A673 (cell line): ENCODE data around the gene CDK19. TPM values are rescaled to one million over a fixed set of nuclear protein-coding genes. Genes with fewer than 3 reads are reported as not detected.

Experiments
- BruUV-seq: library from RNA; stranded (reverse); fragments of 400-500 nt; replicated peaks from 2 replicates; lab custom pipeline; 2021; lab: Mats Ljungman, UMichigan
- CTCF ChIA-PET: fragments of 300-600 bp; sonication (Branson Sonifier 250); formaldehyde crosslinking; loops from one replicate; lab custom pipeline; 2022; ENCODE audit warnings: antibody characterized with exemption; lab: Charles Lee
- POLR2A ChIA-PET: fragments of 300-600 bp; sonication (Branson Sonifier 250); formaldehyde crosslinking; loops from one replicate; lab custom pipeline; 2022; ENCODE audit warnings: antibody characterized with exemption; ENCODE audit not compliant: low non-redundant PET; lab: Charles Lee
- DNase-seq: peaks from one replicate; pipeline ENCODE4 v3.0.0-alpha.2; 2015; ENCODE audit warnings: low spot score
- H3K27ac ChIP-seq: fragments of 200-600 bp; sonication (generic); 2 replicates; pipeline ENCODE4 v1.5.1; 2016; ENCODE audit warnings: mixed run types, low read depth, mild to moderate bottlenecking, mixed read lengths, antibody characterized with exemption, low read length; ENCODE audit not compliant: poor library complexity, severe bottlenecking
- H3K27me3 ChIP-seq: fragments of 200-600 bp; sonication (generic); replicated peaks from 2 replicates; pipeline ENCODE4 v1.6.1; 2017; ENCODE audit warnings: mixed run types, low read depth, mild to moderate bottlenecking, mixed read lengths, antibody characterized with exemption, low read length; ENCODE audit not compliant: insufficient read depth, poor library complexity
- H3K36me3 ChIP-seq: fragments of 200-600 bp; sonication (generic); 2 replicates; pipeline ENCODE4 v1.6.1; 2016; ENCODE audit warnings: mixed run types, mild to moderate bottlenecking, mixed read lengths, antibody characterized with exemption, low read length; ENCODE audit not compliant: insufficient read depth, poor library complexity, severe bottlenecking
- H3K4me1 ChIP-seq: fragments of 200-600 bp; sonication (generic); 2 replicates; pipeline ENCODE4 v1.6.1; 2017; ENCODE audit warnings: mixed run types, mild to moderate bottlenecking, mixed read lengths, antibody characterized with exemption, low read length; ENCODE audit not compliant: insufficient read depth, poor library complexity, severe bottlenecking
- H3K4me3 ChIP-seq: fragments of 200-600 bp; sonication (generic); 2 replicates; pipeline ENCODE4 v1.5.1; 2016; ENCODE audit warnings: low read depth, mixed run types, mild to moderate bottlenecking, mixed read lengths, low read length; ENCODE audit not compliant: poor library complexity, severe bottlenecking
- H3K9me3 ChIP-seq: fragments of 200-600 bp; sonication (generic); 2 replicates; pipeline ENCODE4 v1.6.1; 2016; ENCODE audit warnings: mixed run types, low read depth, mild to moderate bottlenecking, mixed read lengths, antibody characterized with exemption, low read length; ENCODE audit not compliant: poor library complexity, severe bottlenecking
- CTCF ChIP-seq: fragments of 300-800, 200-600 bp; sonication (generic); conservative IDR thresholded peaks from 2 replicates; pipeline ENCODE4 v1.5.1; 2017; ENCODE audit warnings: low read depth, mild to moderate bottlenecking, antibody characterized with exemption, low read length, moderate library complexity, mixed read lengths
- EZH2 ChIP-seq: fragments of 200-600 bp; sonication (generic); IDR thresholded peaks from 2 replicates; pipeline ENCODE4 v1.6.1; 2017; ENCODE audit warnings: borderline replicate concordance, low read depth, mild to moderate bottlenecking, mixed read lengths, antibody characterized with exemption, low read length; ENCODE audit not compliant: poor library complexity, severe bottlenecking
- intact Hi-C: fragments of 100-400 bp; cut with micrococcal nuclease; formaldehyde crosslinking; loops from one replicate; pipeline ENCODE4 v1.10.0; 2022; ENCODE audit not compliant: unreplicated experiment
- total RNA-seq: library from RNA; stranded (reverse); gene quantifications from 2 replicates; pipeline ENCODE4 v1.2.3, GENCODE V29; 2021

The CDK19 gene
- total RNA-seq, 1 experiment from 2014 or later = 23.7 TPM

DNA sequence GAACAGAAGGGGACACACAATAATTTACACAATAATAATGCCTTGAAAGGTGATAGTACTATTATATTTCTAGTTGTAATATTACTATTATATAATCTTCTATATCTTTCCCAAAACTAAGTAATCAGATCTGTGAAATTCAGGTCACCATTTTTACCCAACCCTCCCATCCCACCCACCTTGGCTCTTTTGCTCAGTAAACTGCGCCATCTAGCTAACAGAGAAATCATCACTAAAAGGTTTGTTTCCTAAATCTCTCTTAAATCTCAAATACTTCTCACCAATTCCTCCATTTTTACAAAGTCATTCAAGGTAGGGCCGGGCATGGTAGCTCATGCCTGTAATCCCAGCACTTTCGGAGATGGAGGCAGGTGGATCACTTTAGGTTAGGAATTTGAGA, 83.4 kb downstream of the CDK19 start:
- Histone ChIP-seq H3K27ac (no peak overlapping the region), H3K4me3 (no peak overlapping the region), H3K9me3 (no peaks in the 10 kb centered on the region), H3K36me3 (no peaks in the 10 kb centered on the region), H3K4me1 (no peaks in the 10 kb centered on the region), H3K27me3 (no peaks in the 10 kb centered on the region)
- DNase-seq = no peak
- ChIA-PET CTCF (interaction anchor here (0.5 kb wide), 1 partner anchor 48 kb away, joined by 4 read pairs; no protein-coding TSS in a partner anchor), POLR2A (no interaction called here)
- no TSS peak for BruUV-seq
- intact Hi-C loops = no loop called here
- peak; percentile 26; the same call in 1 of the 2 replicates for TF ChIP-seq CTCF
- TF ChIP-seq EZH2 = no peak

- intact Hi-C loops = no loop called here
- Histone ChIP-seq H3K27me3 (no peaks in the 10 kb centered on the region), H3K36me3 (no peaks in the 10 kb centered on the region), H3K4me1 (no peaks in the 10 kb centered on the region), H3K9me3 (no peaks in the 10 kb centered on the region), H3K4me3 (no peak overlapping the region), H3K27ac (no peak overlapping the region)
- no TSS peak for BruUV-seq
- POLR2A ChIA-PET = no interaction called here
- no peak for DNase-seq
- TF ChIP-seq CTCF (no peak), EZH2 (no peak)
- CTCF ChIA-PET = no interaction called here
Observed at GRCh38 chr6:110731196-110731595, 84.1 kb downstream of the CDK19 start.

GRCh38 chr6:110728501-110728900, 86.8 kb downstream of the CDK19 start:
- intact Hi-C loops = no loop called here
- BruUV-seq = no TSS peak
- no peak overlapping the region for H3K4me3 ChIP-seq
- no peaks in the 10 kb centered on the region for H3K27me3 ChIP-seq
- no peaks in the 10 kb centered on the region for H3K9me3 ChIP-seq
- H3K4me1 ChIP-seq = no peaks in the 10 kb centered on the region
- no peak overlapping the region for H3K27ac ChIP-seq
- POLR2A ChIA-PET = no interaction called here
- CTCF ChIA-PET = no interaction called here
- no peak for DNase-seq
- TF ChIP-seq CTCF = no peak
- TF ChIP-seq EZH2 = no peak
- H3K36me3 ChIP-seq = no peaks in the 10 kb centered on the region
